ENCODE measurements around the gene ARCN1. TPM values are rescaled to one million over a fixed set of nuclear protein-coding genes. Genes with fewer than 3 reads are reported as not detected.

Gene ARCN1
- total and polyA plus RNA-seq, 2 of the 4 experiments (the other 2 are of a cell fraction), result 148 to 212 TPM

GRCh38 chr11:118634431-118635236 is 62.4 kb downstream of the ARCN1 start:
- no TSS peak for BruUV-seq (replicated peaks)
- Histone ChIP-seq H2AFZ (replicated peaks; ENCODE audit: low read length, poor library complexity) (peak overlapping the region; percentile 49), H3K18ac (ENCODE audit: low read depth, low read length) (no peak overlapping the region), H3K27ac (ENCODE audit: insufficient read depth, low read length) (peak overlapping the region; percentile 60; the same call in 1 of the 2 replicates), H3K36me3 (ENCODE audit: control insufficient read depth, insufficient read depth, low read length) (peaks cover 85% of the 10 kb centered on the region), H3K56ac (ENCODE audit: extremely low read depth, insufficient read depth, low read length) (no peak overlapping the region), H2BK20ac (ENCODE audit: low read depth, low read length) (no peak overlapping the region), H2BK15ac (ENCODE audit: low read depth, low read length) (no peak overlapping the region), H2BK120ac (ENCODE audit: low read depth, low read length) (no peak overlapping the region), H3K9me1 (ENCODE audit: insufficient read depth, low read length) (peaks cover 33% of the 10 kb centered on the region), H3K4me3 (ENCODE audit: insufficient read depth, low read depth, low read length) (no peak overlapping the region), H3K23ac (ENCODE audit: low read depth, low read length) (peak overlapping the region; percentile 81; the same call in 1 of the 2 replicates), H2BK5ac (ENCODE audit: low read depth, low read length, poor library complexity, severe bottlenecking) (peak overlapping the region; percentile 60), H4K20me1 (ENCODE audit: insufficient read depth, low read length) (peaks cover 59% of the 10 kb centered on the region), H3K4ac (ENCODE audit: low read depth, low read length) (no peak overlapping the region; the same call in 1 of the 2 replicates), H3K79me1 (ENCODE audit: low read depth in 1 of 2, low read length in 2 of 2) (peaks cover 42 to 95% of the 10 kb centered on the region in 2 experiments), H4K91ac (ENCODE audit: insufficient read depth, low read depth, low read length) (no peak overlapping the region), H2AK5ac (ENCODE audit: low read depth, low read length) (peak overlapping the region; percentile 15; the same call in 1 of the 2 replicates), H3K9me3 (ENCODE audit: control insufficient read depth, insufficient read depth, low read length) (no peaks in the 10 kb centered on the region), H2AK9ac (replicated peaks; ENCODE audit: low read depth, low read length, poor library complexity) (peak overlapping the region; percentile 22), H3K14ac (replicated peaks; ENCODE audit: low read depth, low read length) (0 out of 2 replicates have a peak overlapping the region, but pooled peaks have one; percentile 59), H3K4me2 (ENCODE audit: low read depth, low read length) (peak overlapping the region; percentile 44; the same call in 1 of the 2 replicates), H4K5ac (ENCODE audit: low read depth, low read length) (peak overlapping the region; percentile 34), H3K9ac (ENCODE audit: low read depth, low read length) (no peak overlapping the region), H3K27me3 (ENCODE audit: control insufficient read depth, insufficient read depth, low read length) (no peaks in the 10 kb centered on the region), H4K8ac (ENCODE audit: low read depth in 2 of 2, low read length in 2 of 2) (peak overlapping the region in 1 of 2 experiments; percentile 37; a peak in 1 of 4 replicates), H3K4me1 (ENCODE audit: control insufficient read depth, insufficient read depth, low read length) (peaks cover 20% of the 10 kb centered on the region)
- dilution Hi-C loops (cut with HindIII; ENCODE audit: low sequenced_read_pairs, unreplicated experiment) (no loop called here), in situ Hi-C loops (cut with MboI; ENCODE audit: low sequenced_read_pairs) (no loop called here), intact Hi-C loops (cut with micrococcal nuclease) (no loop called here)
- ChIA-PET CTCF (no interaction called here), POLR2A (ENCODE audit: unreplicated experiment) (no interaction called here)
- 19% methylated on average over 10 of the region's 41 CpGs; no CpG with 5 or more reads in 1 of the 2 experiments for WGBS, 2 experiments (ENCODE audit: extremely low coverage in 2 of 2, insufficient read length in 1 of 2)
- ATAC-seq (ENCODE audit: low read depth) (peak; percentile 67), DNase-seq (peak; percentile 55)
- TF ChIP-seq RAD21 (IDR thresholded peaks at IDR 0.05; ENCODE audit: low read length) (no peak), SMC3 (IDR thresholded peaks at IDR 0.05; ENCODE audit: low read depth, low read length) (no peak), POLR2A (IDR thresholded peaks at IDR 0.05; ENCODE audit: low read depth, low read length) (no peak), CHD1 (IDR thresholded peaks at IDR 0.05; ENCODE audit: low read depth, low read length) (no peak), MXI1 (IDR thresholded peaks at IDR 0.05; ENCODE audit: borderline replicate concordance, low read depth, low read length) (no peak)

Measured in IMR-90 (cell line).